Measurements from ENCODE around the gene RAD9A. TPM values are rescaled to one million over a fixed set of nuclear protein-coding genes. Genes with fewer than 3 reads are reported as not detected.

The RAD9A gene
- total RNA-seq, 6 donors from 2014 or later: 20.4 to 115 (median 28.2) TPM

- no peak for ATAC-seq (ENCODE audit: low FRiP score in 2 of 2)
- WGBS, 2 donors: 84 to 88% methylated on average over 12 to 28 of the region's 28 CpGs
- H3K9me3 ChIP-seq: no peaks in the 10 kb centered on the region
- peak overlapping the region in 1 of 4 donors; percentile 95 for H3K4me3 ChIP-seq
- no peaks in the 10 kb centered on the region for H3K27me3 ChIP-seq
- TF ChIP-seq POLR2A (IDR thresholded peaks at IDR 0.05) (no peak), POLR2AphosphoS5 (IDR thresholded peaks at IDR 0.05) (no peak), CTCF (IDR thresholded peaks at IDR 0.05) (no peak), EP300 (IDR thresholded peaks at IDR 0.05) (no peak)
- H3K27ac ChIP-seq: peak overlapping the region; percentile 91 to 97 (median 95)
- peak in 1 of 2 donors; percentile 75 for DNase-seq
- H3K36me3 ChIP-seq: peaks cover 0 to 48% (median 38%) of the 10 kb centered on the region in 4 donors
- peaks cover 20 to 49% (median 29%) of the 10 kb centered on the region in 4 donors for H3K4me1 ChIP-seq
Observed at GRCh38 chr11:67441731-67442351, 50.1 kb downstream of the RAD9A start.

- peaks cover 20 to 49% (median 29%) of the 10 kb centered on the region in 4 donors for H3K4me1 ChIP-seq
- WGBS, 2 donors: 18 to 38% methylated on average over 20 to 39 of the region's 45 CpGs
- no peaks in the 10 kb centered on the region for H3K27me3 ChIP-seq
- H3K27ac ChIP-seq: peak overlapping the region; percentile 91 to 97 (median 95)
- no peaks in the 10 kb centered on the region for H3K9me3 ChIP-seq
- DNase-seq: no peak
- TF ChIP-seq CTCF (IDR thresholded peaks at IDR 0.05): no peak
- TF ChIP-seq POLR2A (IDR thresholded peaks at IDR 0.05): no peak
- no peak for TF ChIP-seq EP300 (IDR thresholded peaks at IDR 0.05)
- no peak for TF ChIP-seq POLR2AphosphoS5 (IDR thresholded peaks at IDR 0.05)
- peak in 1 of 2 donors; percentile 1 for ATAC-seq (ENCODE audit: low FRiP score in 2 of 2)
- peaks cover 0 to 44% (median 33%) of the 10 kb centered on the region in 4 donors for H3K36me3 ChIP-seq
- peak overlapping the region; percentile 80 to 95 (median 91) for H3K4me3 ChIP-seq
Observed at GRCh38 chr11:67442504-67443404, 51.0 kb downstream of the RAD9A start.

- Histone ChIP-seq H3K36me3 (peaks cover 0 to 16% (median 12%) of the 10 kb centered on the region in 4 donors), H3K27ac (no peak overlapping the region), H3K4me1 (peaks cover 12 to 30% (median 23%) of the 10 kb centered on the region in 4 donors), H3K9me3 (no peaks in the 10 kb centered on the region), H3K27me3 (no peaks in the 10 kb centered on the region), H3K4me3 (no peak overlapping the region)
- WGBS, 2 donors: 76 to 98% methylated on average over 5 of the region's 5 CpGs
- DNase-seq (no peak), ATAC-seq (ENCODE audit: low FRiP score in 2 of 2) (no peak)
- no peak for TF ChIP-seq POLR2AphosphoS5 (IDR thresholded peaks at IDR 0.05)
- no peak for TF ChIP-seq EP300 (IDR thresholded peaks at IDR 0.05)
- TF ChIP-seq POLR2A (IDR thresholded peaks at IDR 0.05): no peak
- TF ChIP-seq CTCF (IDR thresholded peaks at IDR 0.05): no peak
Observed at GRCh38 chr11:67445515-67445914, 53.7 kb downstream of the RAD9A start.

Small RNA genes lying within 50 kb of the gene (small RNA-seq; reads per million reads assigned to genes)
- 0 to 0.07 (median 0) reads per million in 4 donors for gene RN7SKP239
- gene RNU6-1238P: 0 reads per million in 4 donors

Other genes starting within 250 kb of the RAD9A start
- gene GRK2, start 125.5 kb upstream of the RAD9A start, total RNA-seq: 100 to 1,000 TPM in 4 of 6 donors, 10 to 100 TPM in 2; 76.9 to 232 (median 117) TPM
- 100 to 1,000 TPM in 2 of 6 donors, 10 to 100 TPM in 4; 47.4 to 221 (median 78.3) TPM for gene ANKRD13D, start 102.7 kb upstream of the RAD9A start, total RNA-seq
- 10 to 100 TPM; 35.9 to 99.2 (median 53.8) TPM for gene SSH3, start 88.5 kb upstream of the RAD9A start, total RNA-seq
- gene POLD4, start 38.4 kb upstream of the RAD9A start, total RNA-seq: 100 to 1,000 TPM in 4 of 6 donors, 10 to 100 TPM in 2; 55.5 to 173 (median 106) TPM
- gene CLCF1, start 18.4 kb upstream of the RAD9A start, total RNA-seq: 10 to 100 TPM in 2 of 6 donors, 1 to 10 TPM in 4; 3.7 to 29.5 (median 6.0) TPM
- 100 to 1,000 TPM in 3 of 6 donors, 10 to 100 TPM in 3; 83.8 to 191 (median 135) TPM for gene PPP1CA, start 9.9 kb downstream of the RAD9A start, total RNA-seq
- 10 to 100 TPM in 5 of 6 donors, 1 to 10 TPM in 1; 8.4 to 45.3 (median 32.7) TPM for gene TBC1D10C, start 12.1 kb downstream of the RAD9A start, total RNA-seq
- 1 to 10 TPM in 2 of 6 donors, under 1 TPM in 4; 0.49 to 4.2 (median 0.89) TPM for gene CARNS1, start 23.7 kb downstream of the RAD9A start, total RNA-seq
- 10 to 100 TPM; 35.2 to 94.3 (median 50.4) TPM for gene RPS6KB2, start 36.5 kb downstream of the RAD9A start, total RNA-seq
- 10 to 100 TPM; 12.8 to 34.0 (median 18.0) TPM for gene PTPRCAP, start 45.7 kb downstream of the RAD9A start, total RNA-seq
- gene CORO1B, start 51.5 kb downstream of the RAD9A start, total RNA-seq: 100 to 1,000 TPM in 4 of 6 donors, 10 to 100 TPM in 2; 49.0 to 178 (median 118) TPM
- gene GPR152, start 60.7 kb downstream of the RAD9A start, total RNA-seq: not detected
- 1 to 10 TPM; 1.5 to 4.7 (median 2.3) TPM for gene CABP4, start 63.4 kb downstream of the RAD9A start, total RNA-seq
- 100 to 1,000 TPM in 1 of 6 donors, 10 to 100 TPM in 5; 51.2 to 102 (median 75.2) TPM for gene TMEM134, start 77.3 kb downstream of the RAD9A start, total RNA-seq
- 100 to 1,000 TPM in 1 of 6 donors, 10 to 100 TPM in 5; 51.1 to 101 (median 75.3) TPM for gene AIP, start 91.0 kb downstream of the RAD9A start, total RNA-seq
- 10 to 100 TPM; 32.0 to 90.1 (median 40.7) TPM for gene PITPNM1, start 113.4 kb downstream of the RAD9A start, total RNA-seq
- 100 to 1,000 TPM in 2 of 6 donors, 10 to 100 TPM in 4; 36.7 to 119 (median 89.0) TPM for gene CDK2AP2, start 116.2 kb downstream of the RAD9A start, total RNA-seq
- gene CABP2, start 131.5 kb downstream of the RAD9A start, total RNA-seq: not detected
- gene GSTP1, start 191.8 kb downstream of the RAD9A start, total RNA-seq: 1,000 to 10,000 TPM in 4 of 6 donors, 100 to 1,000 TPM in 2; 600 to 1,952 (median 1,144) TPM
- 100 to 1,000 TPM; 169 to 395 (median 205) TPM for gene NDUFV1, start 214.9 kb downstream of the RAD9A start, total RNA-seq
- gene NUDT8, start 238.0 kb downstream of the RAD9A start, total RNA-seq: 10 to 100 TPM in 4 of 6 donors, 1 to 10 TPM in 1, not detected in 1; 4.3 to 17.8 (median 13.9) TPM
- gene TBX10, start 247.8 kb downstream of the RAD9A start, total RNA-seq: not detected